Frontal cortex (tissue), 4 donors: ENCODE data around the gene PARD3. TPM values are rescaled to one million over a fixed set of nuclear protein-coding genes. Genes with fewer than 3 reads are reported as not detected.
A peak's percentile ranks its signal among the peaks of the same experiment; 100 is the strongest.

Experiments used
- DNase-seq, 2 donors: peaks; one replicate each; pipeline ENCODE4 v3.0.0; 2012; ENCODE audit warnings: low spot score in 2 of 2
- FAIRE-seq: peaks from 2 replicates; lab custom pipeline; 2012; peaks lifted over from hg19 to GRCh38; lab: Jason Lieb, UNC
- total RNA-seq: library from RNA; depleted of rRNA; stranded (reverse); fragments of >200 nt; gene quantifications from one replicate; pipeline ENCODE4 v1.2.3, GENCODE V29; 2014
- donor health status: control.
- donor health status: control.
- donor health status: control.

The PARD3 gene
- total RNA-seq, 1 donor from 2014 or later = 27.7 TPM

DNA sequence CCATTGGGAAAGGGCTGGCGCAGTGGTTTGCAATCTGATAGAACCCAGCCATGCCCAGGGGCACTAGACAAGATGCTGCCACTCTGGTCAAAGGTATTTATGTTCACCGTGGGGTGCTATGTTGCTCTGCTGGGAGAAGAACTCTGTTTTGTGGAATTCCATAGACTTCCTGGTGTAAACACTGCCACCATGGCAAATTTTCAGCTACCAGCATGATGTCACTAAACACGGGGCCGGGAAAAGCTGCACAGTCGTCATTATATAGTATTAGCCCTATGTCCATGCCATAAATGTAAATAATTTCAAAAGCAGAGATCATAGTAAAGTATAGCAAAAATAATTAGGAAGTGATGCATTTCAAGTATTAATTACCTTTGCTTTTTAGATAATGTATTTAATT, 500.6 kb downstream of the PARD3 start:
- FAIRE-seq = no peak
- DNase-seq = no peak

GRCh38 chr10:34313888-34314287, 501.2 kb downstream of the PARD3 start:
- no peak for FAIRE-seq
- DNase-seq = no peak

DNA sequence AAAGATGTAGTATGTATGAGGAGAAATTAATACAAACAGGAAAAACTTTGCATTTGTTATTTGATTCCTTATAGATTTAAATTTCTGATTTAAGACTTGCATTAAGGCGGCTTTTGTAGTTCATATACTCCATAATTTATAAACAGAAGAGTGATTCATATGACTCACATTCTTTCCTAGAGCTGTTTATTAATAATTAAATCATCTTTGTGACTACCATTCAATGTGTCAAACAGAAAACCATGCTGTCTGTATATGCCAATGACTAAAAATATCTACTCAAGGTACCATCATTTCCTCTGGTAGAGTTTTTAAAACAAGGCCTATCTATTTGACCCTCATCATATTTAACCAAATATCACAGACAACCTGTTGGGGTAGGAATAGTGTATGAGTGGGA, 501.7 kb downstream of the PARD3 start:
- DNase-seq = no peak
- no peak for FAIRE-seq

- FAIRE-seq (no peak), DNase-seq (no peak)
Observed at GRCh38 chr10:34311679-34312078, 503.4 kb downstream of the PARD3 start.

GRCh38 chr10:34310234-34310633, 504.9 kb downstream of the PARD3 start:
- DNase-seq = no peak
- FAIRE-seq = no peak

DNA sequence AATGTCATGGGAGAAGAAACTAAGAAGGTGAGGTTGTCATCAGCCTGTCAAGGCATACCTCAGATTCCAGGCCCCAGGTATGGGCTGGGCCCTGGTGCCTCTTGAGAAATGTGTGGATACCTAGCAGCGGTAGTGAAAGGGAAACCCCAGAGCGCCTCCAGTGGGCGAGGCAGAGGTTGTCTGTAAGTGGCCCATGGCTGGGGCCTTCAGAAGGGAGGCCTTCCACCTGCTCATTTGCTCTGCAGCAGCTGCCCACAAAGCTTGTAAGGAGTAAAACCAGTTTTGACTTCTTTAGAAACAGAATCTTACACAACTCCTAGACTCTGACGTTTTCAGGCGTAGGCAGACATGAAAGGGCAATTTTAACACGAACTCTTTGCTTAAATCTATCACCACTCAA, 509.9 kb downstream of the PARD3 start:
- DNase-seq = no peak

DNA sequence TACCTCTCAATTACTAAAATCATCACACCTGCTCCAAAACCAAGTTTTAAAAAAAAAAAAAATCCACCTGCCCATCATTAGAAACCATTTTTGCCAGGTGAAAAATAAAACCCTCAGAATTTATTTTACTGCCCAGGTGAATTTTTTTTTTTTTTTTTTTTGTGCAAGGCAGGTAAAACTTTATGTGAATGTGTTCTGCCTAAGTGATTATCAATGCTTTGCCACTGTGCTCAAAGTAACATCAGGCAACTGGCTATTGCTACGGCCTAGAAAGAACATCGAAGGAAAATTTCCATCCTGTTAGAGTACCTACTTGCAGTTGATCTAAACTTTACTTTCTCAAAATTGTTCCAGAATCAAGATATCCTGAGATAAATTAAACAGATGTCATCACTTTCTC, 512.1 kb downstream of the PARD3 start:
- no peak for FAIRE-seq
- no peak for DNase-seq

More for the DNA sequence above, 509.9 kb downstream of the PARD3 start:
- FAIRE-seq = no peak

DNA sequence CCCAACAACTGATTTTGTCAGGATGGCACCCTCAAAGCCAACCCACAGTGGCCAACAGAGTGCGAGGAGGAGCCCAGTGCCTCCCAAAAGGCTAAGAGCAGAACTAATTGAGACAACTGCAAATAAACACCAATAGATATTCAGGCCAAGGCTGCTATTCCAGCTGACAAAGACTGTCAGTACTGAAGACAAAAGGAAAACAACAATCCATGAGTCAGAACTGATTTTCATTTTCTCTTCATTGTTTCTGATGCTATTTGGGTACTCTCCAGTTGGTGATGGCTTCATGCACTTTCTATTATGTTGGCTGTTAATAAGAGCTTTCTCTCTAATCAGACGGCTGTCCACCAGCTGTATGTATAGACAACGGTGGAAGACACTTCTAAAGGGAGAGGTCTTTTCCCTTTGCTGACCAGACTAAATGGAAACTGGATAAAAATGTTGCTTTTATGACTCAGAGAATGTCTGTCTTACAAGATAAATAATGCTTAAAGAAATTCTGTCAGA, 515.9 kb downstream of the PARD3 start:
- FAIRE-seq (peak; percentile 42), DNase-seq (peak in 1 of 2 donors; percentile 3)

- no peak for FAIRE-seq
- no peak for DNase-seq
Observed at GRCh38 chr10:34298346-34298818, 516.7 kb downstream of the PARD3 start.

DNA sequence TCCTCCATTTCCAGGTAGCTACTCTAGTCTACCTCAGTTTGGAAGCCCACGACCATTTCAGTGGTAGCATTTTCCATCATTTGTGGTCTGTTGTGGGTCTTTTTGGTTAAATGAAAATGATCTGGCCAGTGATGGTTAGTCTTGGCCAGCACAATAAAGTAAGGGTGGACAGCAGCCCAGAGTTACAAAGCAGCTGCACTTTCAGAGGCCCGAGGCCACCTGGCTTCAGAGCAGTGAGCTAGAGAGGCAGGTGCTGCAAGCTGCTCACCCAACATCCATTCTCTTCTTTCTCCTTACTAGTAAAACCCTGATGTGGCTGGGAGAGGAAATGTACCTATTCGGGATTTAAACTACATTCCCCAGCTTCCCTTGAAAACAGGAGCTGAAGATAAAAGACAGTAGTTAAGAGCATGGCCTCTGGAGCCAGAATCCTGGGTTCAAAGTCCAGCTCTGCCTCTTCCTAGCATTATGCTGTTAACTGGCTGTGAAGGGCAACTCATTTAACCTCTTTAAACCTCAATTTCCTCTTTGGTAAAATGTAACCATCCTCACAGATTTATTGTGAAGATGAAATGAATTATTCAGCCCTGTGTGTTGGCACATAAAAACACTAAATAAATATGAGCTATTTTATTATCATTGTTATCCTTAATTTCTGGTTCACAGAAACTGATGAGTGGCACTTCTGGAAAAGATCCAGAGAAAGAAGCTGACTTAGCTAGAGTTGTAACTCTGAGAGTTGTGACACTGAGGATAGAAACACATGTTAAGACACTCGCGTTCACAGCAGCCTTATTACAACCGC, 517.4 kb downstream of the PARD3 start:
- FAIRE-seq = no peak
- no peak for DNase-seq

- DNase-seq = no peak
- no peak for FAIRE-seq
Observed at GRCh38 chr10:34295142-34295548, 520.0 kb downstream of the PARD3 start.

GRCh38 chr10:34294137-34294536, 521.0 kb downstream of the PARD3 start:
- FAIRE-seq = no peak
- no peak for DNase-seq

GRCh38 chr10:34292675-34293074, 522.4 kb downstream of the PARD3 start:
- DNase-seq (no peak), FAIRE-seq (no peak)

- no peak for FAIRE-seq
- DNase-seq = no peak
Observed at GRCh38 chr10:34292194-34292565, 522.9 kb downstream of the PARD3 start.

GRCh38 chr10:34291466-34292193, 523.5 kb downstream of the PARD3 start:
- no peak for FAIRE-seq

DNA sequence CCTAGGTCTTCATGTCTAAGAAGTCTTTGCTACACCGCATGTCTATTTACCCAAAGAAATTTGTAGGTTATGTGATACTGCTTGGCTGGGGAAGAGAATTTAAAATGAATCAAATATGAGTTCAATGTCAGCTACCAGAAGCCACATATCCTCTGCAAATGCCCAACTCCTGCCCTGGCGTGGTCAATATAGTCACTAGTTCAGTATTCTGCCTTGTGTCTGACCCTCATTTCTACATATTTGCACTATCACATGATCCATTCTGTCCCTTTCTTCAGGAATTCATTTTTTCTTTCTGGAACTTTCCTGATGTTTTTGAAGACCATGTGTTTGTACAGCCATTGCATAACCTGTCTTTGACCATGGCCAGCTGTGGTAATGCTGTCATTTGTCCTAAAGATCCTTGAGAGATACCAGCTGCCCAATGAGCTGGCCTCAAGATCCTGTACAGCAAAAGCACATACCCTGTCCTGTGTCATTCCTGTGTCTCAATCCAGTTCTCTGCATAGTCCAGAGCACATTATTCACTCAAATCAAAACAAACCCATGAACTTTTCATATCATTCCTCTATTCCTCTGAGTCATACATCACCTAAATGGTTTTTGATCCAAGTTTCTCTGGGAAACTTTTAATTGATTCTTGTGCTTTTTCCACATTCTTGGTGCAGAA, 524.5 kb downstream of the PARD3 start:
- no peak for FAIRE-seq
- DNase-seq = no peak

More at GRCh38 chr10:34291466-34292193, 523.5 kb downstream of the PARD3 start:
- DNase-seq = no peak

DNA sequence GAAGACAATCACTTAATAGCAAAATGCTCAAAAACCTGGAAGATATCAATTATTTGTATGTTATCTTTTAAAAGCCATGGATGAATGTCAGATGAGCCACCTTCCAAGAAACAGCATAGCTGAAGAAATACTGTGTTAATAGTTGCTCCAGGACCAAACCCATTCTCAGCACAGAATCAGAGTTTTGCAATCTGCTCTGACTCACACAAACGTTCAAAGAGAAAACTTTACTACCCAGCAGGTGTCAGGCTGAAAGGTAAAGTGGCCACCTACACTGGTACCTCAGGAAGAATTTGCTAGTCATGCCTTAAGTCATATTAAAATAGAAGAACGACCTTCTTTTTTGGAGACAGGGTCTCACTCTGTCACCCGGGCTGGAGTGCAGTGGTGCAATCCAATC, 526.5 kb downstream of the PARD3 start:
- FAIRE-seq (no peak), DNase-seq (no peak)

DNA sequence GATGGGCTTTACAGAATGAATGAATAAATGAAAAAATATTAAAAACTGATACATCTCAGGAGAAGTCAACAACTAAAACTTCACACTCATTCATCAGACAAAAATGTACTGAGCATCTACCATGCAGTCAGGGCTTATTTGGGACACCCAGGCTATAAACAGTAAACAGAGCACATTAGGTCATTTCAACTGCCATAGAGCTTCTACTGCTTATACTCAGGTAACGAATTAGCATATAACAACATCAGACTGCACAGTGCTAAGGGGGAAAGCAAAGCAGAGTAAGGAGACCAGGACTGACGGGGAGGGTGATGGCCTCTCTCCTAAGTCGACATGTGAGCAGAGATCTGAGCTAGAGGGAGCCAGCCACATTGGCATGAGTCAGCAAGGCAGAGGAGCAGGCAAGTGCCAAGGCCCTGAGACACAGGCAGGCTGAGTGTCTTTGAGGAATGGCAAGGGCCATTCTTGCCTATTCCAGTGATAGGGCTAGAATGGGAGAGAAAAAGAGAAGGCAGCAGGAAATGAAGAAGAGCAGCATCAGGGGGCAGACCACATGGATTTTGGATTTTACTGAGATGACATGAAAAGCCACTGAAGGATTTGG, 528.9 kb downstream of the PARD3 start:
- no peak for DNase-seq
- FAIRE-seq = no peak

GRCh38 chr10:34281661-34282582, 533.2 kb downstream of the PARD3 start:
- no peak for FAIRE-seq
- DNase-seq = no peak
